Measurements from ENCODE around the gene MVB12B.

DNA sequence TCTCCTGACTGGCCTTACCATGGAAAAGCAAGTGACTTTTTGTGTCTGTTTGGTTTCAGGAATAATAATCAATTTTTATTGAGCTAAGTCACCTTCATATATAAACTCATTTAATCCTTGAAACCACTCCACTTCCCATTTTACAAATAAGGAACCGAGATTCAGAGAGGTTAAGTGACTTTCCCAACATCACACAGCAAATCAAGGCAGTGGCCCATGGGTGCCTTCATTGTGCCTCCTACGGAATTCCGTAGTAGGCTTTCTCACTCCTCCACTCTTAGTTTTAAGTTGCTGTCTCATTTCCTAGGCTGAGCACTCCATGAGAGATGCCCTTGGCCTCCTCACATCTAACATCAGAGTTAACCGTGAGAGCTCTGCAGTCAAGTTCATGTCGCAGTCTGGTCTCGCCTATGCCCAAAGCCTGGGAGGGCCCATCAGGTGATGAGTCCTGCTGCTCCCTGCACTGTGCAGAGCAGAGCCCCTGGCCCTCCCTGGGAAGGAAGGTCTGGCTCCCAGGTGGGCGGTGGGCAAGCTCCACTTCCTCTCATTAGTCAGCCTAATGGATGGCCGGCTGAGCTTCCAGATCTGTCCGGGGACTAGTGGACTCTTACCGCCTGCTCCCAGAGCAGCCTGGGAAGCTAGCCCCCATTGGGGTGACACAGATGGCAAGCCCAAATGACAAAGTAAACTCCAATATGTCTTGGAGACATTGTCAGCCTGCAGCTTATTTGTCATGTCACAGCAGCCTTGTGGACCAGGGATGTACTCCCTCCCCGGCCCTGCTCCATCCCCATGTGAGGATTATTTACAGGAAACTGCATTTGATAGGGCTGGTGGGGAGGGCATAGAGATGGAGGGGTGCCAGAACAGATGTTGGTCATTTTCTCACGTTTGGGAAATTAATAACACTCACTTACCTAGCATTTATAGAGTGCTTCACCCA, 123.4 kb downstream of the MVB12B start:
- TF ChIP-seq CTCF (IDR thresholded peaks at IDR 0.05; ENCODE audit: insufficient read depth, low read length, poor library complexity, severe bottlenecking) (no peak), EZH2phosphoT487 (conservative IDR thresholded peaks at IDR 0.05; ENCODE audit: low read length) (no peak)

All from SU-DHL-6 (cell line).